ENCODE data around the gene BUD13.
"Not testable (repeated sequence)": the region's sequence is repeated elsewhere in the genome, so short reads cannot be mapped to it uniquely, and the experiment has no call there.

GRCh38 chr11:116801662-116802061 is 28.9 kb upstream of the BUD13 start:
- TF ChIP-seq CTCF (IDR thresholded peaks at IDR 0.05); SIN3A (IDR thresholded peaks at IDR 0.05; ENCODE audit: borderline replicate concordance, insufficient read depth, low read depth, low read length); POLR2AphosphoS5 (IDR thresholded peaks at IDR 0.05; ENCODE audit: low read depth, low read length); REST (IDR thresholded peaks at IDR 0.05; ENCODE audit: insufficient read depth in 1 of 2, low read depth in 2 of 2, low read length in 1 of 2); TCF7L2 (IDR thresholded peaks at IDR 0.05; ENCODE audit: low read depth, low read length): not testable (repeated sequence)
